GM12878 (cell line): ENCODE results near the gene RAB4B. TPM values are rescaled to one million over a fixed set of nuclear protein-coding genes. Genes with fewer than 3 reads are reported as not detected.

Experiments
- ATAC-seq: fragments of 200-7000 bp; cut with Tn5 transposase; 3 replicates; pipeline ENCODE4 v1.9.1; 2020; ENCODE audit warnings: mild to moderate bottlenecking, moderate library complexity
- BruUV-seq: library from RNA; stranded (reverse); fragments of 400-500 nt; replicated peaks from 2 replicates; lab custom pipeline; 2021; lab: Mats Ljungman, UMichigan
- CTCF ChIA-PET: fragments of 300-600 bp; sonication (Branson Sonifier 250); formaldehyde crosslinking; extraction: SDS; loops from one replicate; lab custom pipeline; 2021; ENCODE audit warnings: inconsistent platforms; lab: Yijun Ruan, JAX
- POLR2A ChIA-PET: fragments of 350-600 bp; formaldehyde crosslinking; extraction: SDS; loops from one replicate; lab custom pipeline; 2021; ENCODE audit warnings: inconsistent platforms; lab: Charles Lee
- RAD21 ChIA-PET: fragments of 300-600 bp; sonication (Branson Sonifier 250); formaldehyde crosslinking; loops from one replicate; lab custom pipeline; 2023; ENCODE audit warnings: antibody characterized with exemption; ENCODE audit not compliant: unreplicated experiment; lab: Charles Lee
- SMC1A ChIA-PET: fragments of 300-600 bp; sonication (Branson Sonifier 250); formaldehyde crosslinking; loops from one replicate; lab custom pipeline; 2023; ENCODE audit not compliant: unreplicated experiment, uncharacterized antibody; lab: Charles Lee
- DNase-seq: peaks from one replicate; pipeline ENCODE4 v3.0.0-alpha.2; 2011; ENCODE audit warnings: low read depth, low spot score
- FAIRE-seq: peaks from 3 replicates; lab custom pipeline; 2011; peaks lifted over from hg19 to GRCh38; lab: Jason Lieb, UNC
- H2AFZ ChIP-seq: 2 replicates; pipeline ENCODE4 v1.6.0; 2011; ENCODE audit warnings: low read depth, low read length, control low read depth; ENCODE audit not compliant: control insufficient read depth
- H3K27ac ChIP-seq: 2 replicates; pipeline ENCODE4 v1.5.1; 2011; ENCODE audit warnings: control low read depth; ENCODE audit not compliant: control insufficient read depth, insufficient read depth
- H3K27me3 ChIP-seq, 2 experiments: replicated peaks in 1 of 2; 2 replicates each; pipeline versions ENCODE4 v1.6.0 to v1.6.1; 2011; ENCODE audit warnings: low read length in 1 of 2; ENCODE audit not compliant: control insufficient read depth in 2 of 2, insufficient read depth in 2 of 2
- H3K36me3 ChIP-seq, 2 experiments: 2 replicates each; pipeline ENCODE4 v1.5.1; 2011; ENCODE audit warnings: low read length in 1 of 2; ENCODE audit not compliant: control insufficient read depth in 2 of 2, insufficient read depth in 2 of 2
- H3K4me1 ChIP-seq: 2 replicates; pipeline ENCODE4 v1.6.1; 2011; ENCODE audit warnings: mild to moderate bottlenecking, low read length, moderate library complexity, mixed read lengths; ENCODE audit not compliant: control insufficient read depth, insufficient read depth
- H3K4me2 ChIP-seq: 2 replicates; pipeline ENCODE4 v1.6.0; 2011; ENCODE audit warnings: control low read depth; ENCODE audit not compliant: control insufficient read depth, insufficient read depth
- H3K4me3 ChIP-seq: fragments of 200-600 bp; sonication (generic); 2 replicates; pipeline ENCODE4 v1.5.1; 2016
- H3K79me2 ChIP-seq: 2 replicates; pipeline ENCODE4 v1.6.0; 2011; ENCODE audit warnings: low read length; ENCODE audit not compliant: control insufficient read depth, insufficient read depth
- H3K9ac ChIP-seq: 2 replicates; pipeline ENCODE4 v1.8.0; 2011; ENCODE audit warnings: low read length, control low read depth, mixed read lengths; ENCODE audit not compliant: control insufficient read depth, insufficient read depth
- H3K9me3 ChIP-seq: replicated peaks from 3 replicates; pipeline ENCODE4 v1.5.1; 2011; ENCODE audit warnings: mild to moderate bottlenecking, low read length; ENCODE audit not compliant: control insufficient read depth, insufficient read depth
- H4K20me1 ChIP-seq: 2 replicates; pipeline ENCODE4 v1.6.0; 2011; ENCODE audit not compliant: control insufficient read depth, insufficient read depth
- BCL11A ChIP-seq: IDR thresholded peaks from 2 replicates; pipeline ENCODE4 v1.6.1; 2011; ENCODE audit warnings: low read depth, low read length
- IKZF1 ChIP-seq: fragments of 450-650 bp; conservative IDR thresholded peaks from 2 replicates; pipeline ENCODE4 v1.6.1; 2017; ENCODE audit warnings: antibody characterized with exemption, mild to moderate bottlenecking
- KDM1A ChIP-seq: fragments of 200-600 bp; sonication (generic); IDR thresholded peaks from 2 replicates; pipeline ENCODE4 v1.6.1; 2016; ENCODE audit warnings: borderline replicate concordance
- KLF5 ChIP-seq: fragments of 450-650 bp; IDR thresholded peaks from 2 replicates; pipeline ENCODE4 v1.6.1; 2014; ENCODE audit warnings: mild to moderate bottlenecking; ENCODE audit not compliant: partially characterized antibody
- NR2F1 ChIP-seq: fragments of 450-650 bp; conservative IDR thresholded peaks from 2 replicates; pipeline ENCODE4 v1.6.1; 2017; ENCODE audit warnings: mild to moderate bottlenecking
- RAD21 ChIP-seq: IDR thresholded peaks from 2 replicates; pipeline ENCODE4 v1.6.1; 2011; ENCODE audit warnings: mild to moderate bottlenecking, low read depth, low read length, moderate library complexity; ENCODE audit not compliant: insufficient read depth
- RELA ChIP-seq: fragments of 450-650 bp; IDR thresholded peaks from 2 replicates; pipeline ENCODE4 v1.8.0; 2014; ENCODE audit warnings: borderline replicate concordance; ENCODE audit not compliant: partially characterized antibody
- REST ChIP-seq: IDR thresholded peaks from 2 replicates; pipeline ENCODE4 v1.6.1; 2012; ENCODE audit warnings: mild to moderate bottlenecking, low read depth, low read length
- SRF ChIP-seq, 2 experiments: IDR thresholded peaks; 2 replicates each; pipeline ENCODE4 v1.6.1; 2011; ENCODE audit warnings: low read depth in 2 of 2, low read length in 2 of 2, mild to moderate bottlenecking in 1 of 2, moderate library complexity in 1 of 2
- USF1 ChIP-seq: IDR thresholded peaks from 2 replicates; pipeline ENCODE4 v1.6.1; 2011; ENCODE audit warnings: borderline replicate concordance, low read depth, mild to moderate bottlenecking, moderate library complexity, mixed read lengths, low read length; ENCODE audit not compliant: insufficient read depth; ENCODE audit errors: extremely low read length
- ZBTB33 ChIP-seq: fragments of 450-650 bp; IDR thresholded peaks from 2 replicates; pipeline ENCODE4 v1.6.1; 2017; ENCODE audit warnings: mild to moderate bottlenecking
- ZNF274 ChIP-seq: IDR thresholded peaks from one replicate; pipeline ENCODE4 v1.8.0; 2011; ENCODE audit not compliant: insufficient read length, insufficient read depth
- ZNF384 ChIP-seq: IDR thresholded peaks from 2 replicates; pipeline ENCODE4 v1.6.1; 2012; ENCODE audit warnings: low read depth, mild to moderate bottlenecking, low read length, improper control_type of control experiment, borderline replicate concordance
- ZSCAN29 ChIP-seq: fragments of 450-650 bp; IDR thresholded peaks from 2 replicates; pipeline ENCODE4 v1.6.1; 2017; ENCODE audit warnings: mild to moderate bottlenecking, moderate library complexity
- WGBS: methylation state at CpG from one replicate; pipeline ENCODE4 v1.1.6; 2016; ENCODE audit warnings: low lambda C conversion rate; ENCODE audit not compliant: insufficient replicate concordance, insufficient coverage; ENCODE audit errors: missing lambda C conversion rate; 5-methylcytosine and 5-hydroxymethylcytosine counted together
- in situ Hi-C: fragments of 300-500 bp; cut with MboI; formaldehyde crosslinking; loops from 9 replicates; pipeline ENCODE4 v1.14.3; 2018; ENCODE audit warnings: mixed read lengths
- intact Hi-C: fragments of 100-400 bp; cut with micrococcal nuclease; formaldehyde crosslinking; loops from one replicate; pipeline ENCODE4 v1.14.2; 2022; ENCODE audit not compliant: unreplicated experiment
- polyA plus RNA-seq, 11 experiments: library from polyadenylated mRNA; depleted of rRNA in 4 of 11; unstranded in 6 of 11; stranded (reverse) in 5 of 11; fragments of >200 nt; fragmentation: Nextera tagmentation in 4 of 11; fragmentation: Illumina TruSeq in 1 of 11; extraction: Ambion mirVana in 4 of 11; extraction: Trizol in 1 of 11; gene quantifications; 1 replicate in 1 of 11; 2 replicates in 10 of 11; pipeline versions ENCODE4 v1.2.1 to v1.2.3, GENCODE V29; 2011 to 2016; ENCODE audit warnings: inconsistent platforms in 2 of 11, missing spikeins in 2 of 11, low read depth in 1 of 11
- total RNA-seq, 4 experiments: library from RNA; depleted of rRNA in 3 of 4; stranded (reverse); fragments of >200 nt in 3 of 4; fragmentation: Illumina TruSeq in 1 of 4; extraction: Trizol in 1 of 4; gene quantifications; 2 replicates each; pipeline versions ENCODE4 v1.2.1 to v1.2.3, GENCODE V29; 2013 to 2021

Gene RAB4B
- total and polyA plus RNA-seq, 10 of the 15 experiments (the other 5 are each of a cell fraction or from before 2014, with no cell fraction given), result 0.60 to 51.5 (median 27.7) TPM

GRCh38 chr19:40781140-40781539 lies 3.1 kb downstream of the RAB4B start:
- peaks cover 11% of the 10 kb centered on the region for H3K79me2 ChIP-seq
- RAD21 ChIA-PET, result no interaction called here
- H3K4me3 ChIP-seq, result no peak overlapping the region
- no peaks in the 10 kb centered on the region for H3K9me3 ChIP-seq
- no peak for DNase-seq
- SMC1A ChIA-PET, result no interaction called here
- BruUV-seq, result no TSS peak
- in situ Hi-C loops (no loop called here), intact Hi-C loops (no loop called here)
- H3K9ac ChIP-seq, result no peak overlapping the region
- no peaks in the 10 kb centered on the region for H4K20me1 ChIP-seq
- peak overlapping the region; percentile 36; the same call in 1 of the 2 replicates for H3K4me2 ChIP-seq
- peak overlapping the region; percentile 21 for H3K27ac ChIP-seq
- ATAC-seq, result no peak
- POLR2A ChIA-PET, result interaction anchor here (0.6 to 0.7 kb wide), 7 partner anchors 14 to 517 kb away, joined by 3 to 4 read pairs (median 4); no protein-coding TSS in a partner anchor
- TF ChIP-seq ZNF274, result no peak
- TF ChIP-seq KLF5, result no peak
- no peak for TF ChIP-seq RAD21
- TF ChIP-seq ZBTB33, result no peak
- TF ChIP-seq ZNF384, result no peak
- no peak for TF ChIP-seq SRF (IDR thresholded peaks at IDR 0.05; ENCODE audit: low read depth in 2 of 2, low read length in 2 of 2)
- TF ChIP-seq BCL11A, result no peak
- no peak for TF ChIP-seq REST
- TF ChIP-seq RELA, result no peak
- TF ChIP-seq ZSCAN29, result no peak
- no peak for TF ChIP-seq NR2F1
- TF ChIP-seq USF1, result no peak
- TF ChIP-seq IKZF1, result no peak
- TF ChIP-seq KDM1A, result no peak
- no peaks in the 10 kb centered on the region for H3K27me3 ChIP-seq
- no peak overlapping the region for H2AFZ ChIP-seq
- CTCF ChIA-PET, result no interaction called here
- H3K36me3 ChIP-seq, result no peaks in the 10 kb centered on the region
- FAIRE-seq, result no peak
- H3K4me1 ChIP-seq, result peaks cover 32% of the 10 kb centered on the region
- WGBS, result 96% methylated on average over 7 of the region's 7 CpGs
